SW480 (cell line): ENCODE data around the gene PRRT2.
A peak's percentile ranks its signal among the peaks of the same experiment; 100 is the strongest.
"Not testable (repeated sequence)": the region's sequence is repeated elsewhere in the genome, so short reads cannot be mapped to it uniquely, and the experiment has no call there.

Experiments used
- DNase-seq: peaks from one replicate; pipeline ENCODE4 v3.0.0-alpha.2; 2016; ENCODE audit warnings: low spot score

PRRT2 gene

GRCh38 chr16:29790949-29791844, 20.8 kb upstream of the PRRT2 start:
- no peak for DNase-seq

GRCh38 chr16:29791845-29792807, 19.9 kb upstream of the PRRT2 start:
- DNase-seq, result no peak

GRCh38 chr16:29793153-29793552, 18.8 kb upstream of the PRRT2 start:
- DNase-seq, result not testable (repeated sequence)

DNA sequence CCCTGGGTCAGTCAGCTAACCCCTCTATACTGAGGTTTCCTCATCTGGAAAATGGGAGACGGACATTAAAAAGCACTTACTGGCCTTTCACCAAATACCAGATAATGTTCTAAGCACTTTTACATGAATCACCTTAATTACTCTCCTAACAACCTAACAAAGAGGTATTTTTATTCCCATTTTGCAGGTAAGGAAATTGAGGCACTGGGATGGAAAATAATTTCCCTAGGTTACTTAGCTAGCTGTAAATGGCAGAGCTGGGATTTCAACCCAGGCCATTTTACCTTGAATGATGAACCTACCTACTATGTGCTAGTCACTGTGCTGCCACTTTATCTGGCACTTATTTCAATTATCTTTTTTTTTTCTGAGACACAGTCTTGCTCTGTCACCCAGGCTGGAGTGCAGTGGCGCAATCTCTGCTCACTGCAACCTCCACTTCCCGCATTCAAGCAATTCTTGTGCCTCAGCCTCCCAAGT, 17.7 kb upstream of the PRRT2 start:
- no peak for DNase-seq

DNA sequence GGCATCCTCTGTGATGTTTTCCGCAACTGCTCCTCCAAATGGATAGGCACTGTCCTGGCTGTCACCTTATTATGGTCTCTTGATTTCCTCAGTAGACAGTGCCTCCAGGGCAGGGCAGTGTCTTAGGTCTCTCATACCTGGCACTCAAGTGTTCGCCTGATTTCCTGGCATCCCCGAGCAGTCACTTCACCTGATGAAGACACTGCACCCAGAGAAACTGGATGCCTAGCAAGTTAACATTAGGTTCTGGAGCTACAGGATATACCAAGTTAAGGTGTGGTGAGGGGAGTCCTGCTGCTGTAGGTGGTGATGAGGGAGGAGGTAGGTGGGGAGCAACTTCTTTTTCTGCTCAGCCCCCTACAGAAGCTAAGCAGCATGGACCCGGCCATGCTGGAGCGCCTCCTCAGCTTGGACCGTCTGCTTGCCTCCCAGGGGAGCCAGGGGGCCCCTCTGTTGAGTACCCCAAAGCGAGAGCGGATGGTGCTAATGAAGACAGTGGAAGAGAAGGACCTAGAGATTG, 9.5 kb upstream of the PRRT2 start:
- DNase-seq, result no peak

- no peak for DNase-seq
Observed at GRCh38 chr16:29804020-29804419, 8.0 kb upstream of the PRRT2 start.

- peak; percentile 57 for DNase-seq
Observed at GRCh38 chr16:29804455-29805231, 7.3 kb upstream of the PRRT2 start.

- peak; percentile 94 for DNase-seq
Observed at GRCh38 chr16:29805232-29806098, 6.5 kb upstream of the PRRT2 start.

DNA sequence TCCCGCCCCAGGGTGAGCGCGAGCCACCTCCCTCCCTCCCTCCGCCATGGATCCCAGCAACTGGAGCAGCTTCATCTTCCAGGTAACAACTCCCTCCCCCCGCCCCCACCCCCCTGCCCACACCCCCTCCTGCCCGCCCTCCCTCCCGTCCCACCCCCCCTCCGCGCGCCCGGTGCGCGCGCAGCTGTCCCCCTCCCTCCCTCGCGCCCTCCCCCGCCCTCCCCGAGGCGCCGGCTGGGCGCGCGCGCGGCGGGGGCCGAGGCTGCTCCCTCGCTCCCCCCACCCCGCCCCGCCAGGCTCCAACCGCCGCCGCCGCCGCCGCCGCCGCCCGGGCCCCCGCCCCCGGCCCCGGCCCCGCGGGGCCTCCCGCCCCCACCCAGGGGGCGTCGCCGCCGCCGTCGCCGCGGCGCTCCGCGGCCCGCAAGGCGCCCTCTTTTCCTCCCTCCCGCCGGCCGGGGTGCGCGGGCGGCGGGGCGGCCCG, 5.9 kb upstream of the PRRT2 start, which contains the start of gene MAZ:
Gene MAZ (plus strand): TSS at position 431 of the 481 bp plus-strand sequence. CDS start 173 bp downstream, outside the sequence.
- peak; percentile 89 for DNase-seq

- peak; percentile 77 for DNase-seq
Observed at GRCh38 chr16:29806641-29807425, 5.2 kb upstream of the PRRT2 start.

- peak; percentile 90 for DNase-seq
Observed at GRCh38 chr16:29807426-29808218, 4.4 kb upstream of the PRRT2 start.

GRCh38 chr16:29808219-29808900, 3.6 kb upstream of the PRRT2 start:
- DNase-seq, result no peak

DNA sequence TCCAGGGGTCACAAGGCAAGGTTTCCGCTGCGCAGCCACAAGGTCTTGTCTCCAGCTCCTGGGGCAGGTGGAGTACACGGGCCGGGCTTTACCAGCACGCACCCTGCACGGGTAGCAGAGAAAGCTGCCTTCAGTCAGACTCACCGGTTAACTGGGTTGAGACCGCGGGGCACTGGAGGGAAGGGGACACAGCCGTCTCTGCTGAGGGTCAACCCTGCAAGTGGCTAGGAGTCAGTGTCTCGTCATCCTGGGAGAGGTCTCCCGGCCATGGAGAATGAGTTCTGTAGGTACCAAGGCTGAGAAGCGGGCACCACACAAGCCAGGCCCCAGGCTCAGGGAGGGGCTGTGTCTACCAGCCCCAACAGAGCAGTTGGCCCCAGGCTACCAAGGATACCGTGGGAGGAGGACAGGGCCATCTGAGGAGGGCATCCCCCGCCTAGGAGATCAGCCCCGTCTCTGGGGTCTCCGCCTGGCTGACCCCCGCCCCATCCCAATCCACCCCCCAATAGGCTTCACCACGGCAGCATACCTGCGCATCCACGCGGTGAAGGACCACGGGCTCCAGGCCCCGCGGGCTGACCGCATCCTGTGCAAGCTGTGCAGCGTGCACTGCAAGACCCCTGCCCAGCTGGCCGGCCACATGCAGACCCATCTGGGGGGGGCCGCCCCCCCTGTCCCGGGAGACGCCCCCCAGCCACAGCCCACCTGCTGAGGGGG, 2.8 kb upstream of the PRRT2 start:
- no peak for DNase-seq

GRCh38 chr16:29809850-29810698, 1.9 kb upstream of the PRRT2 start:
- DNase-seq, result no peak

- DNase-seq, result no peak
Observed at GRCh38 chr16:29810699-29811169, 1.3 kb upstream of the PRRT2 start.
